ENCODE data around the gene MAIP1.

MAIP1 gene

GRCh38 chr2:199973703-199974102, 18.3 kb downstream of the MAIP1 start:
- DNase-seq: no peak
- no peak overlapping the region for H3K27ac ChIP-seq (ENCODE audit: low read length)
- peaks cover 13% of the 10 kb centered on the region for H3K4me1 ChIP-seq (ENCODE audit: low read length)
- H4K20me1 ChIP-seq (ENCODE audit: insufficient read depth, low read length): no peaks in the 10 kb centered on the region
- H2AFZ ChIP-seq (ENCODE audit: low read length): no peak overlapping the region
- peaks cover 9% of the 10 kb centered on the region; the same call in 1 of the 2 replicates for H3F3A ChIP-seq (ENCODE audit: insufficient read depth, low read length)
- H3K9ac ChIP-seq (ENCODE audit: low read length): no peak overlapping the region
- no peaks in the 10 kb centered on the region for H3K36me3 ChIP-seq (replicated peaks; ENCODE audit: insufficient read depth, low read length)
- no peak overlapping the region for H3K4me2 ChIP-seq (ENCODE audit: low read depth, low read length)
- H3K27me3 ChIP-seq (replicated peaks; ENCODE audit: insufficient read depth, low read length): no peaks in the 10 kb centered on the region
- H3K9me2 ChIP-seq (replicated peaks; ENCODE audit: insufficient read depth, low read length): no peaks in the 10 kb centered on the region
- no peaks in the 10 kb centered on the region for H3K9me3 ChIP-seq (replicated peaks; ENCODE audit: insufficient read depth, low read length)
- TF ChIP-seq CTCF (IDR thresholded peaks at IDR 0.05; ENCODE audit: low read length): peak; percentile 38
- no peak for TF ChIP-seq EZH2 (optimal IDR thresholded peaks at IDR 0.05; ENCODE audit: low read depth, low read length)
- TF ChIP-seq EZH2phosphoT487 (IDR thresholded peaks at IDR 0.05; ENCODE audit: low read length): no peak
- no peak overlapping the region for H3K4me3 ChIP-seq (ENCODE audit: low read length)
- H3K79me2 ChIP-seq (ENCODE audit: low read length): no peaks in the 10 kb centered on the region

GRCh38 chr2:199975273-199975895, 20.0 kb downstream of the MAIP1 start:
- no peak for DNase-seq

GRCh38 chr2:199977984-199978415, 22.6 kb downstream of the MAIP1 start:
- Histone ChIP-seq H3K4me3 (ENCODE audit: low read length) (no peak overlapping the region), H3K27ac (ENCODE audit: low read length) (peak overlapping the region; percentile 19; the same call in 1 of the 2 replicates), H3K9ac (ENCODE audit: low read length) (no peak overlapping the region), H2AFZ (ENCODE audit: low read length) (no peak overlapping the region), H3K9me3 (replicated peaks; ENCODE audit: insufficient read depth, low read length) (no peaks in the 10 kb centered on the region), H3K27me3 (replicated peaks; ENCODE audit: insufficient read depth, low read length) (no peaks in the 10 kb centered on the region), H3F3A (ENCODE audit: insufficient read depth, low read length) (peaks cover 9% of the 10 kb centered on the region; the same call in 1 of the 2 replicates), H3K9me2 (replicated peaks; ENCODE audit: insufficient read depth, low read length) (no peaks in the 10 kb centered on the region), H3K4me2 (ENCODE audit: low read depth, low read length) (peak overlapping the region; percentile 51; the same call in 1 of the 2 replicates), H3K4me1 (ENCODE audit: low read length) (peaks cover 21% of the 10 kb centered on the region), H3K36me3 (replicated peaks; ENCODE audit: insufficient read depth, low read length) (no peaks in the 10 kb centered on the region), H4K20me1 (ENCODE audit: insufficient read depth, low read length) (no peaks in the 10 kb centered on the region), H3K79me2 (ENCODE audit: low read length) (no peaks in the 10 kb centered on the region)
- no peak for TF ChIP-seq EZH2 (optimal IDR thresholded peaks at IDR 0.05; ENCODE audit: low read depth, low read length)
- TF ChIP-seq EZH2phosphoT487 (IDR thresholded peaks at IDR 0.05; ENCODE audit: low read length): no peak
- no peak for TF ChIP-seq CTCF (IDR thresholded peaks at IDR 0.05; ENCODE audit: low read length)
- DNase-seq: peak; percentile 58

More at GRCh38 chr2:199975273-199975895, 20.0 kb downstream of the MAIP1 start:
- Histone ChIP-seq H3K27me3 (replicated peaks; ENCODE audit: insufficient read depth, low read length) (no peaks in the 10 kb centered on the region), H3K36me3 (replicated peaks; ENCODE audit: insufficient read depth, low read length) (no peaks in the 10 kb centered on the region), H3K9me3 (replicated peaks; ENCODE audit: insufficient read depth, low read length) (no peaks in the 10 kb centered on the region), H3K4me2 (ENCODE audit: low read depth, low read length) (no peak overlapping the region), H3F3A (ENCODE audit: insufficient read depth, low read length) (peaks cover 9% of the 10 kb centered on the region; the same call in 1 of the 2 replicates), H3K9me2 (replicated peaks; ENCODE audit: insufficient read depth, low read length) (no peaks in the 10 kb centered on the region), H2AFZ (ENCODE audit: low read length) (no peak overlapping the region), H3K27ac (ENCODE audit: low read length) (no peak overlapping the region), H4K20me1 (ENCODE audit: insufficient read depth, low read length) (no peaks in the 10 kb centered on the region), H3K79me2 (ENCODE audit: low read length) (no peaks in the 10 kb centered on the region), H3K9ac (ENCODE audit: low read length) (no peak overlapping the region), H3K4me3 (ENCODE audit: low read length) (no peak overlapping the region), H3K4me1 (ENCODE audit: low read length) (peaks cover 21% of the 10 kb centered on the region)
- TF ChIP-seq EZH2phosphoT487 (IDR thresholded peaks at IDR 0.05; ENCODE audit: low read length): no peak
- no peak for TF ChIP-seq EZH2 (optimal IDR thresholded peaks at IDR 0.05; ENCODE audit: low read depth, low read length)
- no peak for TF ChIP-seq CTCF (IDR thresholded peaks at IDR 0.05; ENCODE audit: low read length)

All from MM.1S (cell line).